ENCODE results near the gene FTO. TPM values are rescaled to one million over a fixed set of nuclear protein-coding genes. Genes with fewer than 3 reads are reported as not detected.

The FTO gene
- total RNA-seq, 1 donor from 2014 or later, result 67.2 TPM

- peak; percentile 30 for DNase-seq (ENCODE audit: low spot score)
Observed at GRCh38 chr16:53925107-53925410, 221.1 kb downstream of the FTO start.

DNA sequence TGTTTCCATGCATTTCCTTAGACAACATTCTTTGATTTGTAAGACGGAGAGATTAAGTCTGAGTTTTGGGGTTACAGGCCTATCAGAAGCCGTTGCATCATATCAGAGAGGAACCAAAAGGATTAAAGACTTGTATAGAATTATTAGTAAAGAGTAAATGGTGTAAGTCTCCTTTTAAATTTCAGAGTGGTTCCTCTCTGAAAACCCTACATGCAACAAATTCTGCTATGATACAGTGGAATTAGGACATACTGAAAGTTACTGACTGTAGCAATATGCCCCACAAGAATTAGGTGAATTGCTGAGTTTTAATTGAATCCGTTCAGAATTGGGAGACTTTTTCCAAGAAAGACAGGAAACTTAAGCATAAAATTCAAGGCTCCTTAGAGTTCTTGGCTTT, 221.6 kb downstream of the FTO start:
- no peak for DNase-seq (ENCODE audit: low spot score)

DNA sequence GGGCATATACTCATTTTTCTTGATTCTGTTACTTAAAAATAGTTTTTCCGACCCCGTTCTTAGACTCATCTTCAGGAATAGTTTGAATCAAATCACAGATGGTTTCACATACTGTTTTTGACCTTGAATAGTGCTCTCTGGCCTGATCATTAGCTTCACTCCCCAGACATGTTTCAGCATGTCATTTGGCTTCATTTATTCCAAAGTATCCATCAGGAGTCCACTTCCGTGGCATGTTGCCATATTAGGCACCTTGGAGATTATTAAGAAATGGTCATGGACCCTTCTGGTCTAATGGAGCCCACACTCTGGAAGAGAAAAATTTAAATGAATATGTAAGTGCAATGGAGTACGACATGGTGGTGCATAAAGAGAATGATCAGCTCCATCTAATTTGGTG, 222.3 kb downstream of the FTO start:
- no peak for DNase-seq (ENCODE audit: low spot score)

GRCh38 chr16:53932975-53933374, 229.0 kb downstream of the FTO start:
- DNase-seq (ENCODE audit: low spot score), result no peak

DNA sequence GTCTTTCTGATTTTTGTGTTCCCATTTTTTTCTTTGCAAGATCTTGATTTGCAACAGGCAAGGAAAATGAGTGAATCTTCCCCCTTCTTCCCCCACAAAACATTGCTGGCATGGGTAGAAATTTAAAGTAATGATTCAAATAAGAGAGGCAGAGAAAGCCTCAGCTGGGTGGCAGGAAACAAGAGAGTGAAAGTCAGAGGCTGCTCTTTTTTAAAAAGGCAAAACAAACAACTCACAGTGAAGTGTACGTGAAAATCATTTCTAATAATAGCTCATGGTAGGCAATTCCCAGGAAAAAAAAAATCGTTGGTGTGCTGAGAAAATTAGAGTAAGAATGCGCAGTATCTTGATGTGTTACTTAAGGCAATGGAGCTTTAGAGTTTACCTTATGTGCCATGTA, 229.5 kb downstream of the FTO start:
- DNase-seq (ENCODE audit: low spot score), result no peak

DNA sequence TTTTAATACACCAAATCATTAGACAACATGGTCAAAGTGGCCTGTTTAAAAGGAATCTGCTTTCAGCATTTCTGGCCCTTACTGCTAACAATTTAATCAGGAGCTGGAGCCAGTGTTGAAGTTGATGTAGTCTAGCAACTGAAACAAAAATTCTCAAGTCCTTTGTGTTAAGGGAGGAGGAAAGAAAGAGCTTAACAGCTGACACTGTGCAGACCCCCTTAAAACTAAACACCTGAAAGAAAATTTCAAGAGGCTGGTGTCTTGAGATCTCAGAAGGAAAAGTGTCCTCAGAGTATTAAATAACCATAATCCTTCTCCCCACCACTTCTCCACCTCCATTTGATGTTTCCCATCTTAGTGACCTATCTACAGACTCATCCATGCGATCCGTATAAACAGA, 232.1 kb downstream of the FTO start:
- DNase-seq (ENCODE audit: low spot score), result no peak

DNA sequence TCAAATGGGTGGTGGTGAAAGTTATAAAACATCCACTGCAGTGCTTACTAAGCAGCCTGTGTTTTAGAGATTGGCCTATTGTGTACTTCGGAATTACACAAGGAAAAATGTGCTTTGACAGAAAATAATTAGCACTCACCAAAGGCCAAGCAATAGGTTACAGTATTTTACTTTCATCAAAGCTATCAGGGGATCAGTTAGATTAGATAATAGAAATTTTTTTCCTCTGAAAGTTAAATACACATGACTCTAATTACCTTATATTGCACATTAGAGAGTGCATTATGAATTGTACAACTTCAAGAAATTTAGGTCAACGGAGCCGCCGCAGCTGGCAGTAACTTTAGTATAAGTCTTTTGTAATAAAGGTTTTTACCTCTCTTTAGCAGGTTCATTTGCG, 232.6 kb downstream of the FTO start:
- DNase-seq (ENCODE audit: low spot score), result no peak

DNA sequence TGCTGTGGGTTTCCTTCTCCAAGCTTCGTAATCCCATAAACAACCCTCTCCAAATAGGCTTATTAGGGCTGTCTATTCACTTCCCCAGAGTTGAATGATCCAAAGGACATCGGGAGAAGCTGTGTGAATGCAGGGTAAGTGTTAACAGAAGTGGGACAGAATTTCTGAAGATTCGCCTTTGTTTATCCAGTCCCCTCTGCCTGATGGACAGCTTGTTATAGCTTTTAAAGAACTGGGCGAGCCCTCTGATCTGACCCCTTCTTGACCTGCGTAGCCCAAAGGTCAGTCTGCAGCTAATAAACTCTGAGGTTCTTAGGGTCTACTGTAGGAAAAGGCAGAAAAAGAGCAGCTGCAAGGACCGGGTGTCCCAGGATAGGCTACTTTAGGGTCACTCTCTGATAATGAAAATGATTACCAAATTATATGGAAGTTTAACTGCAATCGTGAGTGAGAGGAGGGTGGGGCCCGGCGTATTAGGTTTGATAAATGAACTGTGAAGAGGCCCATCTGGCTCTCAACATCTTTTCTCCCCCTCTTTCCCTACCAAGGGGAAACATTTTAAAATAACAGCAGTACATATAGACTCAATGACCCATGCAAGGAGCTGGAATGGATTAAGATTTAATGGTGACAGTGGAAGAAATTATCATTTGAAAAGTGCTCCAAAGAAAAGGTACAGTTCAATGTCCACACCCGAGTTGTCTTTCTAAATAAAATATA, 233.4 kb downstream of the FTO start:
- DNase-seq (ENCODE audit: low spot score), result no peak

DNA sequence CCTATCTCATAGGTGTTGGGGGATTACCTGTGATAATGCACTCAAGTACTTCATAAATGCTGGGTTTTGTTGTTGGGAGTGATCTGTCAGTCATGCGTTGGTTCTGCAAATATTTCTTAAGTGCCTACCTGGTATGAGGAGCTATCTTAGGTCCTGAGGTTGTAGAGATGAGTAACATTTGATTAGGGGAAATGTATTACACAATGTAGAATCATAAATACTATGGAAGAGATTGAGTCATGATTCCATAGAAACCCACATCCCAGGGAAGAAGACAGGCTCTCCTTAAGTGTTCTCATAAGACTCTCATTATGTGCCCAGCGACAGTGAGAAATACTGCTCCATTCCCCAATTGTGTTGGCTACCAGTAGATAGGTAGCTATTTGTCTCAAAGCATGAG, 240.1 kb downstream of the FTO start:
- no peak for DNase-seq (ENCODE audit: low spot score)

GRCh38 chr16:53945996-53946395, 242.0 kb downstream of the FTO start:
- DNase-seq (ENCODE audit: low spot score), result peak; percentile 52

DNA sequence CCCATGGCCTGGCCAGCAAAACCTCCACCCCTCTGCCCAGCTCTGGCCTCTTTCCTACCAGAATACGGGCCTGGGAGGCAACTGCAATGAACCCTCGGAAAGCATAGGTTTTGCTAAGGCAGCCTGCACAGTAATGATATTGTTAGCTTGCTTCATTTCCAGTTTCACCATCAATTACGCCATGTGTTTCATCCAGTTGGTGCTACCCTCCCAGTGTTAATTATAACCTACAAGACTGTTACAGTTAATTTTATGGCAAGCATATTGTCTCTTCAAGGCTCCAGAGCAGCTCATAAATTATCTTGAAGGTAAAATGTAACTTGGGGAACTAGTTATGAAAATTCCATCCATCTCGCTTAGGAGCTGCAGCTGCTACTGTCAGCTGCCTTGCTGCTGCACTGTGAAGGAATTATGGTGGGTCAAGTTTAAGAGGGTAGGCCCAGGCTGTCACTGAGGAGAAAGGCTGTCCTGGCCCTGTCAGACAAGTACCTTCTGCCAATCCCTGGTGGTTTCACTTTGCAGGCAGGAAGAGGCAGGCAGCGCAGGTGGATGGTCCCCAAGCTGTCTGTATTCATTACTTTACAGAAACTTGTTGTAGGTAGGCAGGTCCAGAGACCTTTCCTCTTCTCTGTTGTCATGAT, 242.9 kb downstream of the FTO start:
- DNase-seq (ENCODE audit: low spot score), result no peak

DNA sequence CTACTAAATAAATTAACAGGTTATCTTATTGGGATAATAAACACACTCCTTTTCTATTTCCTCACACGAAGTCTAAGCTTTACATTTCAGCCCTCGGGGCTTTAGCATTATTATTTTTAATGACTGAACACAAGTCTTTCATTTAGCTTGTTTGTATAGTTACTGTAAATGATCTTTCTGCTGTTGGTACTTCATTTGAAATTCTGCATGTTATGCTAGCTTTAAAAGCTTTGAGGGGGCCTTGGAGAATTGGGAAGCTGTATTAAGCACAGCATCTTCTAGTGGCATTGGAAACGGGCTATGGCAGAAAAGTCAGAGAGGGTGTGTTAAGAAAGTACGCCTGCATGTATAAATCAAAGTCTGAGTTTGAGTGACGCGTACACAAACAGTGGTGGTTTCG, 243.7 kb downstream of the FTO start:
- no peak for DNase-seq (ENCODE audit: low spot score)

- no peak for DNase-seq (ENCODE audit: low spot score)
Observed at GRCh38 chr16:53948326-53948725, 244.4 kb downstream of the FTO start.

DNA sequence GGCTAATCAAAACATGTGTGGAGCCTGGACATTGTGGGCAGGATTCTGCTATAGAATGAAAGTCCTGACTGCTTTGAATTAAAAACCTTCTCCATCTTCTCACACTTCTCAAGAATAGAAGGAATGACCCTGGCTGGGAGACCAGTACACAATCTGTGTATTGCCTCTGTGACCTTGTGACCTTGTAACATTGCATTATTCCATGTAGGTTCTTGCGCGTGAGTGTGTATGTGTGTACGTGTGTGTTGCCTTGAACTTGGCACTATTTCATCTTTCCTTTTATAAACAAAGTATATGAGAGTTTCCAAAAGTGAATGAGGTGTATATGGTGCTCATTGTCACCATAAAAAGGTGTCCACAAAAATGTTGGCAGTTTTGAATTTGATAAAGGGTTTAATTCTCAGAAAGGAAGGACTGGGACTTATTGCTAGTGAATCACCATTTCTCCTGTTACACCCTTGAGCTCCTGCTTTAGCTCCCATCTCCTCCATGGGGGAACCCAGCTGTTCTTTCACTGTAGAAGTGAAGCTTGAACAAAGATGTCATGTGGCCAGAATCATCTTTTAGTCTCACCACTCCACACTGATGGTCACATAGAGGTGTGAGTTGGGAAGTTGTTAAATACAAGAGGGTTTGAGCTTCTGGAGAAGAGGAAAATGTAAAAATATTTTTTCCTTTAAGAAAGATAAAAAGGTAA, 244.9 kb downstream of the FTO start:
- DNase-seq (ENCODE audit: low spot score), result no peak

DNA sequence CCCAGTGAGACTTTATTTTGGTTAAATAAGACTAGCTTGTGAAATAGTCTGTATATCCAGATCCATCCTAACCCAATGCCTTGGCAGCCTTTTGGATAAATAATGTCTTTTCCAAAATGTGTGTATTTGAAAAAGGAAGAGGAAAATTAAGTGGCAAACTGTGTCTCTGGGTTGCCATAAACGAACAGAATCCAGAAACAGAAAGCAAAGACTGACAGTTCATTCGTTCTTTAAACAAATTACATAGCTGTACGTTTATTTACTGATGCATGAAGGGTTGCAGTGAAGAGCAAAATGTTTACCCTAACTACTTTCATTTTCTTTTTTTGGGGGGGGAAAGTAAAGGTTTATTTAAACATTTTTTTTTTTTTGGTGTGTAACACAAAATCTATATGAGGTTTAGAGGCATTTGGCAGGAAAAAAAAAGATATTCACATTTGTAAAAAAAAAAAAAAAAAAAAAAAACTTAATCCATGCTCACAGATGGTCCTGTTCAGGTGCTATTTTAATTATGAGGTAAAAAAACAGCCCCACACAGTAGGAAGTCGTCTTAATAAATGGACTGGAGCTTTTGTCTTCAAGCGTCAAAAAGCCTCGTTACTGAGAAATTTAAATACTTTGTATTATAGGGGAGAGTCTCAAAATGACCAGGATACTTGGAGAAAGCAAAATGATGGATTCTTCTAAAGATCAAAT, 245.9 kb downstream of the FTO start:
- DNase-seq (ENCODE audit: low spot score), result no peak

DNA sequence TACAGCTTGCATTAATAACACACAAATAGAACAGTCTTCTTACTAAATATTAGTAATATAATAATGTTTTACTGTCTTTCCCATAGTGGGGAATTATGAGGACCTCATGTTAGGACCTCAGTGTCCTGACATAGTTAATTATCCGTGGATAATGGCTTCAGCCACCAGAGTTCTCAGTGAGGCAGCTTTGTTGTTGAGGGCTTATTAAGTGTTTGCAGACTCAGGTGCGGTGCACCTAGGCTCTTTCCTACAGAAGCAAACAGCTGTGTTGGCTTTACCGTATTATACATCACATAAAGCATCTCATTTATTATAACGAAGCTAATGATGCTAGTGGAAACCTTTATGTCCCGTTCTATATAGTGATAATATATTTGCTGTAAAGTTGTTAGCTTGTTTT, 246.7 kb downstream of the FTO start:
- DNase-seq (ENCODE audit: low spot score), result no peak

DNA sequence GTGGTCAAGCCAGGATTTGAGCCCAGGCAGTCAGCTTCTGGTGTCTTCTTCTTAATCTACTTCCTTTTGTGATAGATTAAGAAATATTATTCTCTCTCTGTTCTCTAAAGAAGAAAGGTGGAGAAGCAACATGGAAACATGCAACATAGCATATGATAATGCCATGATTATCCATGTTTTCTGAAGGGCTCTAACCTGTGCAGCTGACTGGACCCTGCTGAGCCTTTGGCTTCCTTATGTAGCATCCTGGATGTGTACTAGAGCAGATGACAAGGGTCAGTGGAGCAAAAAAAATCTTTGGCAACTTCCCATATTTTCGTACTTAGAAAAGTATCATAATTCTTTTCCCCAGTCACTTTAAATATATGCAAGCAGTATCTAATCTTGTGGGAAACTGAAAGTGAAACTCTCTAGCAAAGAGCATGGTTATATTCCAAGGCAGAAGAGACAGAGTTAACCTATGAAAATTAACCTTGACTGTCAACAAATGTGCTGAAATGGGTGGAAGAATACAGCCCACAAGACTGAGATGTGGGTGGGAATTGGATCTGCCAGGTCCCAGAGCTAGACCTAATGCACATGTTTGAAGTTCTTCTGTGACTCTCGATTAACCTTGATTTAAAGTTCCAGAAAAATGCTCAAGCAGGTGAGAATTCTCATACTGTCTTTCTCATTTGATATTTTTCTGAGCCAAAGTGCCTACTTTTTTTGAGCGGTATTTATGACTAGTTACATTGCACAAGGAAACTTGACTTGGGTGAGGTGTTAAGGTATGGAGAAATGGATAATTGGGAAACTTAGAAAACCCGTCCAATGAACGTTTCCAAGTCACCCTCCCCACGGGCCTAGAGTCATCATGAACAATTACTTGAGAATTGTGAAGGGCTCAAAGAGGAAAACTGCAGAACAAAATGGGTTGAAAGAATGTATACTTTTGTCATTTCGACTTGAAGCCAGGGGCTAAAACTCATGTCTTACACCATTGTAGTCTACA, 248.6 kb downstream of the FTO start:
- DNase-seq (ENCODE audit: low spot score), result no peak

DNA sequence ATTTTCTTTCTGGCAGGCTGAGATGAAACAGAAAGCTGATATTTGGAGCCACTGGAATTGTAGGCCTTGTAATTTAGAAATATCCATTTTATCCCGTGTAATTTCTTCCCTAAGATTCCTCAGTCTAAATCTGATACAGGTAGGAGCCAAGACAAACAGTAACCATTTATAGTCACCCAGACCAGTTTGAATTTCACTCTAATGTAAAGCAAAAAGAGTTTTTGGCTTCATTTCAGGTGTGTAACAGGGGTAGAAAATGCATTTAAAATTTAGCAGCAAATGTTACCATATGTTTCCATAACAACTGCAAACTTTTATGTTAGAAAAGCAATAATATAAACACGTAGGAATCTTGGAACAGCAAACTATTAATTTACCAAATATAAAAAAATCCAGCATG, 249.4 kb downstream of the FTO start:
- no peak for DNase-seq (ENCODE audit: low spot score)

- no peak for DNase-seq (ENCODE audit: low spot score)
Observed at GRCh38 chr16:53955221-53955875, 251.4 kb downstream of the FTO start.

GRCh38 chr16:53958341-53958880, 254.5 kb downstream of the FTO start:
- peak; percentile 78 for DNase-seq (ENCODE audit: low spot score)
